Skin of body (tissue), 2 donors: ENCODE data around the gene KRTAP10-2. TPM values are rescaled to one million over a fixed set of nuclear protein-coding genes. Genes with fewer than 3 reads are reported as not detected.
"Not testable (repeated sequence)": the region's sequence is repeated elsewhere in the genome, so short reads cannot be mapped to it uniquely, and the experiment has no call there.

ENCODE experiments used
- DNase-seq: peaks from one replicate; lab custom pipeline; 2025; lab: John Stamatoyannopoulos, UW
- total RNA-seq: library from RNA; depleted of rRNA; stranded (reverse); fragments of >200 nt; gene quantifications from one replicate; pipeline ENCODE4 v1.2.3, GENCODE V29; 2014

The KRTAP10-2 gene
- total RNA-seq, 1 donor from 2014 or later: 0.30 TPM

DNA sequence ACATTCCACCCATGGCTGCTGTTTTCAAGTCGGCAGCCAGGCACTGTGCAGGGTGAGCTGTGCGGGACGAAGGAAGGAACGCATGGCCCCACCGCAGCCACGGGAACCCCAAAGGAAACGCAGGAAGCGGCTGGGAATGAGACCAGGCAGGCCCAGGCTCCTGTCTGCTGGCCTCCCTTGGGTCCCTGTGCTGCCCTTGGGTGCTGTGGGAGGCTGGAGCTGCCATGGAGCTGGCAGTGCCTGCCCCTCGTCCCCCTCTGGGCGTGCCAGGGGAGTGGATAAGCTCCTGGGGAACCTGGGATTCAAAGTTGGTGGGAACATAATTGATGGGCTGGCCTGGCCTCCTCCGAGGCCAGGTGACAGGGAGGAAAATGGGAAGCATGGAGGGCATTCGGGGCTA is 17.0 kb upstream of the KRTAP10-2 start:
- DNase-seq: no peak

DNA sequence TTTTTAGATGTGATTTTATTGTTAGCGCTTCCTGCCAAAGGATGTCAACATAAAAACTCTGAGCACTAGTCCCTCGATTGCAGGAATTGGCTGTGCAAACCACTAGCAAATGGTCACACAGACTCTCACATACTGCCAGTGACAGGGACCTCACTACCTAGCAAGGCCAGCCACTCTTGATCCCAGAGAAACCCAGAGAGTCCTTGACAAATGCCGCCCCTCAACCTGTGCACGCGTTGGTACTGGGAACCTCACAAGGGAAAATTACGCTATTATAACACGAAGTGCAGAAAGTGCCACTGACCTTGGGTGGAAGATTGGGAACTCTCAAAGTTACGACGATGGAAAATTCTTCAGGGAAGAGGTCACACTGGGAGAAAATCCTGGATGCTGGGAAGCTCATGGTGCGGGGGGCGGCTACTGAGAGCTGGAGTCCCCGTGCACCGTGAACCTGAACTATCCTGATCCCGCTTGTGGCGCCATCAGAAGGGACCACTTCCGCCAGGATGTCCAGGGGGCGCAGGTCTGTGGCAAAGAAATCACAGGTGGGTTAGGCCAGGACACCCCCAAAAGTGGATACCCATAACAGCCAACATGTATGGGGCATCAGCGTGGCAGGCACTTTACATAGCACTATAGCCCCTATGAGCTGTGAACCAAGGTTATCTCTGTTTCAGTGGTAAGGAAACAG is 16.3 kb upstream of the KRTAP10-2 start:
- no peak for DNase-seq

- DNase-seq: no peak
Observed at GRCh38 chr21:44566403-44566802, 15.1 kb upstream of the KRTAP10-2 start.

- no peak for DNase-seq
Observed at GRCh38 chr21:44564886-44565598, 13.7 kb upstream of the KRTAP10-2 start.

DNA sequence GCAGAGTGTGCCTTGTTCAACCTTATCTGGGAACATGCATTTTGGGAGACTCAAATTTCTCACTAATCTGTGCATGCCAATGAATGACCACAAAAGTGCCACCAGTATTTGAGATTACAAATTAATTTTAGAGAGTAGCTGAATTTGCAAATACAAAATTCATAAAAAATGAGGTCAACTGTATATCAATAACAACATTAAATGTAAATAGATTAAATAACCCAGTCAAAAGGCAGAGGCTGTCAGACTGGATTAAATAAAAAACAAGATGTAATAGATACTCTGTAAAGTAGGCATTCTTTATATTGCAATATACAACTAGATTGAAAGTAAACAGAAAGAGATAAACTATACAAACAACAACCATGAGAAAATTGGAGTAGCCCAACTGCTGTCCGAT is 12.8 kb upstream of the KRTAP10-2 start:
- DNase-seq: no peak

- DNase-seq: no peak
Observed at GRCh38 chr21:44558695-44559094, 7.4 kb upstream of the KRTAP10-2 start, which contains the start of gene KRTAP10-3. TSS of gene KRTAP10-3 (minus strand) at chr21:44558795. CDS start at chr21:44558715, 80 bp downstream.

DNA sequence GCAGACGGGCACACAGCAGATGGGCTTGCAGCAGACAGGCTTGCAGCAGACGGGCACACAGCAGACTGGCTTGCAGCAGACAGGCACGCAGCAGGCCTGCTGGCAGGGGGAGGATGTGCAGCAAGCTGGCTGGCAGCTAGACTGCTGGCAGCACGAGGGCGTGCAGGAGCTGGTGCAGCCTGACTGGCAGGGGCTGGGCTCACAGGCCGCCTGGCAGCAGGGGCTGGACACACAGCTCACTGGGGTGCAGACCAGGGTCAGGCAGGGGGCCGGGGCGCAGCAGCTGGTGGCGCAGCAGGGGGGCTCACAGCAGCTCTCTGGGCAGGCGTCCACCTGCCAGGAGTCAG is 7.0 kb upstream of the KRTAP10-2 start:
- not testable (repeated sequence) for DNase-seq

DNA sequence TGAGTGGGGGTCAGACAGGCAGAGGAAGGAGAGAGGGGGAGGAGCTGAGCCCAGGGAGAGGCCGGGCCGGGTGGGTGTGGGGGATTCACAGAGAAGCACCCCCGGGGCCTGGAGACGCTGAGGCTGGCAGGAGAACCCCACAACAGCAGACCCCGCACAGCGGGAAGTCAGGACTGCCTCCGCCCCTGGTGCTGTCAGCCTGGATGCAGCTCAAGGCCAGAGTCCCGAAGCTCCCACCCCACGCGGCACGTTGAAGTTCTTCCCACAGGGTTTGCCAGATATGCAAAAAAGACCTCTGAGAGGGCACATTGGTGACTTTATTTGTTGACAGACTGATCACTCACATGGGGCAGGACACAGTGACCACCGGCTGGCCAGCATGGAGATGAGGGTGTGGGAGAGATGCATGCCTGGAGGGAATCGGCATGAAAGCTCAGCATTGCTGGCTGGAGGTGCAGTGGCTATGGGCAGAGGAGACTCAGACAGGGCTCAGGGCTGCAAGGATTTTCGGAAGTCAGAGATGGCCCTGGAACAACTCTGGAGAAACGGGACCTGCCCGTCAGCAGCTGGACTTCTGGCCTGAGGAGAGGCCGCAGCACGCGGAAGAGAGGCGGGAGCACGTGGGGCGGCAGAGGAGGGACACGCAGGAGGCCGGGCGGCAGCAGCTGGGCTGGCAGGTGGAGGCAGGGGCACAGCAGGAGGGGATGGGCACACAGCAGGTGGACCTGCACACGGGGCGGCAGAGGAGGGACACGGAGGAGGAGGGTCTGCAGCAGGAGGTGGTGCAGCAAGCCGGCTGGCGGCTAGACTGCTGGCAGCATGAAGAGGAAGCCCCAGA is 6.4 kb upstream of the KRTAP10-2 start:
- no peak for DNase-seq

DNA sequence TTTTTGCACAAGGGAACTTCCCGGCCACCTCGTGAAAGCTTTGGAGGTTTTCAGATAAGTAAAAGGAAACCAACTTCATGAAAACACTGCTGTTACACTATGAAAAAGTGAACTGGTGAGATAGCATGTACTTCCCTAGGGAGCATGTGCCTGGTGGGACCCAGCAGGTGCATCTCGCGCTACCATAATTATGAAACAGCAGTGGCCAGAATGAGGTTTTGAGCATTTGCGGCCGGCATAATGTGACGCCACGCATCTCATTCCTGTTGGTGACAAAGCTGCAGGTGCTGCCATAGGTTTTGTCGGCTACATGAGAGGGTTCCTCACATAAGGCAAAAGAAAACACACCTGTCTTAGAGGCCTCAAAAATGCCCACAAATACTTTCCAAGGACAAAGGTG is 5.6 kb upstream of the KRTAP10-2 start:
- DNase-seq: no peak

DNA sequence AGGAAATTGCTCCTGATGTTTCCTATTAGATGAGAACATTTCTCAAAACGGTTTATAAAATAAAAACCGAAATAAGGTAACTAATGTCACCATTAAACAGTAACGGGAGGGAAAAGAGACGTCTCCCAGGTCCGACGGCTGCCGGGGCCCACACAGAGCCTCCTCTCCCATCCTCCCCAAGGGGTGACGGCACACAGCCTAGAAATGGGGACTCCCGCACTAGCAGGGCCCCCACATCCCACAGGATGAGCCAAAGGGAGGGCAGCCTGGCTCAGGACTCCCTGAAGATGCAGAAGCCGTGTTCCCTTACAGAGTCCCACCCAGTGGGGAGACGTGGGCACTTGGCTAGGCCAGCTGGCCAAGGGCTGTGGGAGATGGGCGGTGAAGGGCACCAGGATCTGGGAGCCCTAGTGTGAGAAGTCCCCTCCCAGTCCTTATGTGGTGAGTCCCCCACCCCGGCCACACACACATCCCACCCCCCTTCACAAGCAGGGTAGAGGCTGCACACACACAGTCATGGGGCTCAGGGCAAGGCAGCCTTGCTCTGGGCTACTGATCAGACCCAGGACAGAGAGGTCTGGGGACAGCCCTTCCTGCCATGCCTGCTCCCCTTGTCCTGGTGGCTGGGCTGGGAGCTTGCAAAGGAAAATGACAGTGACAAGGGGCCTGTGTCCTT is 4.0 kb upstream of the KRTAP10-2 start:
- DNase-seq: no peak

DNA sequence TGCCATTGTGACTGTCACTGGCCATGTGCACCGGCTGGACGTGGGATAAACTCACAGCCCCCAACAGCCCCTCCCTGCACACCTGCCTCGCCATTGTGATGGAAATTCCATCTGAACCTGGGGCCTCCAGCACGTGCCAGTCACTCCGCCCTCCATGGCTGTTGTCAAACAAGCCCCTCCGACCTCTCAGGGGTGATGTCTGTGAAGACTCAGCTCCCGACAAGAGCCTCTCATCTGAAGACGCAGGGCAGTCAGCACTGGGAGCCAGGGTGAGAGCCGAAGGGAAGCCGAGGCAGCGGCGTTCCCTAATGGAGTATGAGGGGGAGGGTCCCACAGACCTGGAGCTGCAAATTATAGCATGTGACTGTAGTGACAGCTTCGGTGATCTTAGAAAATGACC is 1.4 kb upstream of the KRTAP10-2 start:
- no peak for DNase-seq

GRCh38 chr21:44552136-44552535 is 831 bp upstream of the KRTAP10-2 start:
- DNase-seq: no peak

GRCh38 chr21:44550807-44551206 is 498 bp downstream of the KRTAP10-2 start:
- no peak for DNase-seq

DNA sequence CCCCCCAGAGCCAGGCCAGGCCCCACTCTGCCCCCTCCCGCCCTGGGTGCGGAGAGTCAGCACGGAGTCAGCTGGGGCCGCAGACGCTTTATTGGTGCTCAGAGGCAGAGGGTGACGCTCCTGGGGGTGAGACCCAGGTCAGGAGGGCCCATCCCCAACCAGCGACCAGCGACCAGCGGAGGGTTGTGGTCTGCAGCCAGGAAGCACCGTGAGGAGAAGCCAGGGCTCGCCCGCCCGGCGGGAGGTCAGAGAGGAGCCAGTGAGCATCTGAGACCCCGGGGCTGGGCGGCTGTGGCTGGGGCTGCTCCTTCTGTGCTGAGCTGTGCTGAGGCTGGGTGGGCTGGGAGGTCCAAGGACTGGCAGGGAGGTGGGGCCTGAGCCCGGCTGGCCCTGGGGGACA is 1.0 kb downstream of the KRTAP10-2 start:
- not testable (repeated sequence) for DNase-seq

- DNase-seq: no peak
Observed at GRCh38 chr21:44549525-44550211, 1.6 kb downstream of the KRTAP10-2 start.

GRCh38 chr21:44548922-44549321 is 2.4 kb downstream of the KRTAP10-2 start:
- no peak for DNase-seq

DNA sequence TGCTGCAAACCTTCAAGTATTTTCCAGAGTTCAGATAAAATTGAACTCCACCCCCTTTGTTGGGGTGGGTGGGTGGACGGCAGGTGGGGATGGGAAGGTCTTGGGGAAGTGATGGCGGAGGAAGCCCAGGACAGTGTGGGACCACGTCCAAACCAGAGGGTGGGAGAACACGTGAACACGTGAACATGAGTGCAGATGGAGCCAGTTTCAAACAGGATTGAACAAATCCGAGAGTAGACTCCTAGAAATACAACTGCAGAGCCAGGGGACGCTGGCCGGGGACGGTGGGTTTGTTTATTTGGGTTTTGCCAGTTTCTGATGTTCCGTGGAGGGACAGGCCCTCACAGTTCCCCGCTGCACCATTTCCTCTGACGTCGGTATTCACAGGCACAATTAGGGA is 2.9 kb downstream of the KRTAP10-2 start:
- DNase-seq: no peak

GRCh38 chr21:44547656-44548331 is 3.5 kb downstream of the KRTAP10-2 start:
- no peak for DNase-seq

DNA sequence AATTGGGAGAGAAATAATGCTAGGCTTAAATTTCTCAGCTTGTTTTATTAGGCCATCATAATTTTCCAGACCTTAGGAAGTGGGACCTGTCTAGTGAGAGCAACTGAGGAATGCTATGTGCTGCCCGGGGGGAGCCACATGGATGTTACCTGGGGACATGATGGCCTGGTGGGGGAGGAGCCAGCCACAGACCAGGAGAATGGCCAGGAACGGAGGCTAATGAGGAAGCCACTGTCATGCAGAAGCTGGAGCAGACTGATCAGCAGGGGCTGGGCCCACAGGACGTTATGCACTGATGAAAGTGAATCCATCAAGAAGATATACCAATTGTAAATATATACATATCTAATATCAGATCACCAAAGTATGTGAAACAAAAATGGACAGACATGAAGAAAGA is 6.7 kb downstream of the KRTAP10-2 start:
- no peak for DNase-seq

GRCh38 chr21:44542716-44543115 is 8.6 kb downstream of the KRTAP10-2 start:
- no peak for DNase-seq
